DND-41 (cell line): ENCODE measurements around the gene UBE3A.

Experiments
- ATAC-seq: fragments of 200-7000 bp; cut with Tn5 transposase; 3 replicates; pipeline ENCODE4 v1.9.1; 2021; ENCODE audit warnings: low read depth; ENCODE audit not compliant: insufficient read depth
- DNase-seq: peaks from one replicate; pipeline ENCODE4 v3.0.0-alpha.2; 2020
- H2AFZ ChIP-seq: 2 replicates; pipeline ENCODE4 v1.6.0; 2012; ENCODE audit warnings: low read depth, low read length
- H3K27ac ChIP-seq: 2 replicates; pipeline ENCODE4 v1.5.1; 2012; ENCODE audit warnings: low read length, inconsistent platforms
- H3K27me3 ChIP-seq: fragments of 200-600 bp; sonication (generic); 2 replicates; pipeline ENCODE4 v1.6.0; 2012; ENCODE audit warnings: low read length, mild to moderate bottlenecking, inconsistent platforms; ENCODE audit not compliant: insufficient read depth, poor library complexity
- H3K36me3 ChIP-seq: 2 replicates; pipeline ENCODE4 v1.5.1; 2012; ENCODE audit warnings: low read length, inconsistent platforms; ENCODE audit not compliant: insufficient read depth
- H3K4me1 ChIP-seq: 2 replicates; pipeline ENCODE4 v1.5.1; 2012; ENCODE audit warnings: mild to moderate bottlenecking, low read length; ENCODE audit not compliant: insufficient read depth
- H3K4me2 ChIP-seq: 2 replicates; pipeline ENCODE4 v1.6.0; 2012; ENCODE audit warnings: mild to moderate bottlenecking, moderate library complexity, low read length, inconsistent platforms; ENCODE audit not compliant: insufficient read depth
- H3K4me3 ChIP-seq, 2 experiments: fragments of 200-600 bp in 1 of 2; shearing (Covaris generic) in 1 of 2; 2 replicates each; pipeline ENCODE4 v1.5.1; 2012 to 2016; ENCODE audit warnings: inconsistent platforms in 2 of 2, low read length in 2 of 2, mild to moderate bottlenecking in 2 of 2, low read depth in 1 of 2, moderate library complexity in 1 of 2
- H3K79me2 ChIP-seq: 2 replicates; pipeline ENCODE4 v1.6.0; 2012; ENCODE audit warnings: low read length, inconsistent platforms; ENCODE audit not compliant: insufficient read depth
- H3K9ac ChIP-seq: 2 replicates; pipeline ENCODE4 v1.6.0; 2012; ENCODE audit warnings: low read depth, mild to moderate bottlenecking, inconsistent platforms, low read length, moderate library complexity
- H3K9me3 ChIP-seq: 2 replicates; pipeline ENCODE4 v1.5.1; 2012; ENCODE audit warnings: low read length, moderate library complexity, mild to moderate bottlenecking, inconsistent platforms; ENCODE audit not compliant: insufficient read depth, severe bottlenecking
- H4K20me1 ChIP-seq: 2 replicates; pipeline ENCODE4 v1.6.0; 2012; ENCODE audit warnings: low read length; ENCODE audit not compliant: insufficient read depth
- CTCF ChIP-seq: IDR thresholded peaks from 2 replicates; pipeline ENCODE4 v1.5.1; 2012; ENCODE audit warnings: borderline replicate concordance, low read length, moderate library complexity, mild to moderate bottlenecking; ENCODE audit not compliant: poor library complexity, severe bottlenecking; ENCODE audit errors: extremely low read depth
- EZH2 ChIP-seq: IDR thresholded peaks from 3 replicates; pipeline ENCODE4 v1.6.1; 2012; ENCODE audit warnings: borderline replicate concordance, low read depth, mild to moderate bottlenecking, moderate library complexity, low read length, inconsistent platforms; ENCODE audit not compliant: severe bottlenecking

UBE3A gene

GRCh38 chr15:25385986-25386385, 52.8 kb downstream of the UBE3A start:
- no peak overlapping the region for H3K27ac ChIP-seq
- no peaks in the 10 kb centered on the region for H3K4me1 ChIP-seq
- no peak overlapping the region for H3K4me2 ChIP-seq
- H3K9me3 ChIP-seq, result peaks cover 4% of the 10 kb centered on the region
- no peak for DNase-seq
- H3K36me3 ChIP-seq, result peaks cover 35% of the 10 kb centered on the region
- TF ChIP-seq CTCF (no peak), EZH2 (no peak)
- H3K27me3 ChIP-seq, result no peaks in the 10 kb centered on the region
- peaks cover 98% of the 10 kb centered on the region for H3K79me2 ChIP-seq
- ATAC-seq, result no peak
- H3K4me3 ChIP-seq, result no peak overlapping the region
- H3K9ac ChIP-seq, result no peak overlapping the region
- no peak overlapping the region for H2AFZ ChIP-seq
- H4K20me1 ChIP-seq, result peaks cover 7% of the 10 kb centered on the region; the same call in 1 of the 2 replicates

DNA sequence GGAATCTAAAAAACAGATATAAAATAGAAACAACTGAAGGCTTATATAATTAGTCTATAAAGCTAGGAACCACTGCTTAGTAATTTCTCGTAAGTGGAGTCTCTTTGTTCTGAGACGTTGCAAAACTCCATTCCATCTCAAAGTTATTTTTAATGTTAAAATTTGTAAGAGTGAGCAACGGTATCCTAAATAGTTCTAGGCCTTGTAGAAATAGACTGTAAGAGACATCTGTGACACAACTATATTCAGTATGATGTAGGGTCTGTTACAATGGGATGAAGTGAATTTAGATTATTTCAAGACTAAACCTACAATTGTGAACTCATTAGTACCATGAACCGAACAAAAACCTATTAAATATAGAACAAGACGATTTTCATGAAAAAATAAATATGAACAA, 57.2 kb downstream of the UBE3A start:
- Histone ChIP-seq H3K4me1 (no peaks in the 10 kb centered on the region), H4K20me1 (peaks cover 9% of the 10 kb centered on the region; the same call in 1 of the 2 replicates), H3K9me3 (peaks cover 2% of the 10 kb centered on the region), H3K79me2 (peaks cover 99% of the 10 kb centered on the region), H3K36me3 (peaks cover 35% of the 10 kb centered on the region), H3K4me2 (no peak overlapping the region), H3K9ac (no peak overlapping the region), H3K4me3 (no peak overlapping the region), H2AFZ (no peak overlapping the region), H3K27ac (no peak overlapping the region), H3K27me3 (no peaks in the 10 kb centered on the region)
- ATAC-seq, result no peak
- TF ChIP-seq CTCF (no peak), EZH2 (no peak)
- DNase-seq, result no peak

GRCh38 chr15:25378501-25378901, 60.3 kb downstream of the UBE3A start:
- peaks cover 18% of the 10 kb centered on the region; the same call in 1 of the 2 replicates for H4K20me1 ChIP-seq
- no peaks in the 10 kb centered on the region for H3K9me3 ChIP-seq
- no peaks in the 10 kb centered on the region for H3K27me3 ChIP-seq
- no peak overlapping the region for H3K4me3 ChIP-seq
- no peak overlapping the region for H3K4me2 ChIP-seq
- ATAC-seq (no peak), DNase-seq (no peak)
- H2AFZ ChIP-seq, result no peak overlapping the region
- TF ChIP-seq CTCF (no peak), EZH2 (no peak)
- no peaks in the 10 kb centered on the region for H3K4me1 ChIP-seq
- H3K27ac ChIP-seq, result no peak overlapping the region
- peaks cover 95% of the 10 kb centered on the region for H3K79me2 ChIP-seq
- no peak overlapping the region for H3K9ac ChIP-seq
- H3K36me3 ChIP-seq, result peaks cover 46% of the 10 kb centered on the region

- Histone ChIP-seq H3K4me3 (no peak overlapping the region), H3K4me1 (no peaks in the 10 kb centered on the region), H2AFZ (no peak overlapping the region), H3K79me2 (peaks cover 85% of the 10 kb centered on the region), H4K20me1 (peaks cover 14% of the 10 kb centered on the region; the same call in 1 of the 2 replicates), H3K36me3 (peaks cover 70% of the 10 kb centered on the region), H3K27me3 (no peaks in the 10 kb centered on the region), H3K4me2 (no peak overlapping the region), H3K27ac (no peak overlapping the region), H3K9me3 (no peaks in the 10 kb centered on the region), H3K9ac (no peak overlapping the region)
- ATAC-seq (no peak), DNase-seq (no peak)
- TF ChIP-seq EZH2 (no peak), CTCF (no peak)
Observed at GRCh38 chr15:25375557-25375956, 63.3 kb downstream of the UBE3A start.
